NCI-H2227 (cell line): ENCODE measurements around the gene CHPF.

ENCODE experiments used
- DNase-seq: peaks from one replicate; lab custom pipeline; 2025; ENCODE audit not compliant: unreplicated experiment; lab: John Stamatoyannopoulos, UW

CHPF gene

DNA sequence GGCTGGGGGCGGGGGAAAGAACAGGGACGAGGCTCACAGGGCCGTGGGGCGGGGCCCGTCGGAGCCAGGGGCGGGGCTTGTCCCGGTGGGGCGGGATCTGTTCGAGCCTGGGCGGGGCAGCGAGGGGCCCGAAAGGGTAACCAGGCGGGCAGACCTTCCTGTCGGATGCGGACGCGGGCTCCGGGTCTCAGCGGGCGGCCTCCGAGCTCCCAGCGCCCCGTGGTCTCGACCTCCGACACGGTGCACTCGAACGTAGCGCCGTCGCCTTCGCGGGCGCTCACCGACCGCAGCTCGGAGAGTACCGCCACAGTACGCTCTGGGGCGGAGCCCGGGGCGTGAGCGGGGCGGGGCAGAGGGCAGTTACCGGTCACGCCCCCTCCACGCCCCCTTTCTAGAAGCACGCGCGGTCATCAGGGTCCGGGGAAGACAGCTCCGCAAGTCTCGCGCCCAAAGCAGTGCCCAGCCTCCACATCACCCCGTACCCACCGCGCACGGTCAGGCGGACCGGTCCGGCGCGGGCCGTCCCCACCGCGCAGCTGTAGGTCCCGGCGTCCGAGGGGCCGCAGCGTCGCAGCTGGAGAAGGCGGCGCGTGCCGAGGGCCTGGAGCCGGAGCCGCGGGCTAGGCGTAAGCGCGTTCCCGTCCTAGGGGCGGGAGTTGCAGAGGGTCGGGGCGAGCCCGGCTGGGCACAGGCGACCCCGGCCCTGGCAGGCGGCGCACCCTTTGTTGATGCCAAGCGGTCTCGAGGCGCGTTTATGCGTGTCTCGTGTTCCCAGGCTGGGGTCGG is 9.0 kb upstream of the CHPF start:
- DNase-seq: peak; percentile 94

DNA sequence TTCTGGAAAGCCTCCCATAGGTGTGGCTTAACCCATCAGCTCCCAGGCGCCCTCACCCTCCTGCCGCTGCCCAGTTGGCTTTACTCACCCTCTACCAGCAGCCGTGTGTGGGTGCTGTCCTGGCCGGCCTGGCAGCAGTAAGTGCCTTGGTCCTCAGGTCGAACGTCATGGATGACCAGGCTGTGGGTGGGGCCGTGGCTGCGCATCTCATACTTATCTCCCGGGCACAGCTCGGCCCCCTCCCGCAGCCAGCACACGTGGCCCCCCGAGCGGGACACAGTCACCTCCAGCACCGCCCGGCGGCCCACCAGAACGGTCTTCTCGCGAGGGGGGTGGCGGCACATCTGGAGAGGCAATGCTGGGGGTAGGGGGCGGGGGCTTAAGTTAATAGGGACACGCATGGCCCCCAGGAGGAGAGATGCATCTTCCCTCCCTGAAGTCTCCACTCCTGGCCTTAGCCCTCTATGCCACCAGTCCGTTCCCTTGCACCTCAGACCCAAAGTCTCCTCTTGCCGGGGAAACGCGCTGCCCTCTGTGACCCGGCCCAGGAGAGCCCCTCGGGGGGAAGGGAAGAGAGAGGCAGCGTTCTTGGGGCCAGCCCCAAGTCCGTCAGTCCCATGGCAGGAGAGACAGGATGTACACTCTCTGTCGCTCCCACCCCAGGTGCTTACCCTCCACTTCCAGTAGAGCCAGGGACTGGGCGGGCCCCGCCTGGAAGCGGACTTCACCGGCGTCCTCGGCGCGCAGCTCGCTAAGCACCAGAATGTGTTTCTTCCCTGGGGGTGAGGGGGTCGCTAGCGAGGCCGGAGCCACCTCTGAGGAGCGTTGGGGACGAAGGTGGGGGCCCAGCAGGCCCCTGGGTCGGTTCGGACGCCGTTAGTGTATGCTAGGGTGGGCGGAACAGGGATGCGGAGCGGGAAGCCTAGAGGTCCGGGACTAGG is 8.1 kb upstream of the CHPF start:
- DNase-seq: peak; percentile 78

- no peak for DNase-seq
Observed at GRCh38 chr2:219549619-219550018, 6.0 kb upstream of the CHPF start.

DNA sequence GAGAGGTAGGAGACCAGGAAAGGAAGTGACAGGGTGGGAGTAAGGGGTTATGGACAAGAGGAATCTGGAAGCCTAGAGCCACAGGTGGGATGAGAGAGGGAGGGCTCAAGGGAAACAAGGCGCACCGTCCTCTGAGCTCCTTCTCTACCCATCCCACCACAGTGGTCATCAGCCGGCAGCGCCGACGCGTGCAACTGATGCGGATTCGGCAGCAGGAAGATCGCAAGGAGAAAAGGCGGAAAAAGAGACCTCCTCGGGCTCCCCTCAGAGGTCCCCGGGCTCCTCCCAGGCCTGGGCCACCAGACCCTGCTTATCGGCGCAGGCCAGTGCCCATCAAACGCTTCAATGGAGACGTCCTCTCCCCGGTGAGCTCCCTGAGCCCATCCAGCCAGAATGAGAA is 5.4 kb upstream of the CHPF start:
- no peak for DNase-seq

DNA sequence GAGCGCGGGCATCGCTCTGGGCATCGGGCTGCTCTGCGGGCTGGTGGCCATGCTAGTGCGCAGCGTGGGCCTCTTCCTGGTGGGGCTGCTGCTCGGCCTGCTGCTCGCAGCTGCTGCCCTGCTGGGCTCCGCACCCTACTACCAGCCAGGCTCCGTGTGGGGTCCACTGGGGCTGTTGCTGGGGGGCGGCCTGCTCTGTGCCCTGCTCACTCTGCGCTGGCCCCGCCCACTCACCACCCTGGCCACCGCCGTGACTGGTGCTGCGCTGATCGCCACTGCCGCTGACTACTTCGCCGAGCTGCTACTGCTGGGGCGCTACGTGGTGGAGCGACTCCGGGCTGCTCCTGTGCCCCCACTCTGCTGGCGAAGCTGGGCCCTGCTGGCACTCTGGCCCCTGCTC is 4.0 kb upstream of the CHPF start:
- DNase-seq: no peak

GRCh38 chr2:219545943-219546352 is 2.3 kb upstream of the CHPF start:
- DNase-seq: no peak

GRCh38 chr2:219545295-219545942 is 1.8 kb upstream of the CHPF start:
- no peak for DNase-seq

DNA sequence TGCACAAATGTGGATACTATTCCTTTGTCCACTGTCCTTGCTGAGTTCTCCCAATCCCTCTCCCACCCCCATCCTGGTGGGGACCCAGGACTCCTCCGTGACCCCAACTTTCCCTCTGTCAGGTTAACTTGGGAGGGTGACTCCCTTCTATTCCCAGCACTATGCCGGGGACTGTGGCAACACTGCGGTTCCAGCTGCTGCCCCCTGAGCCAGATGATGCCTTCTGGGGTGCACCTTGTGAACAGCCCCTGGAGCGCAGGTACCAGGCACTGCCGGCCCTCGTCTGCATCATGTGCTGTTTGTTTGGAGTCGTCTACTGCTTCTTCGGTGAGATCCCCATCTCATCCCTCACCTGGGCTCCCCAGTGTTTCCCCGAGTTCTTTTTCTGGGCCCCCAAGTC is 958 bp upstream of the CHPF start:
- DNase-seq: no peak

GRCh38 chr2:219542931-219543595 is 546 bp downstream of the CHPF start:
- no peak for DNase-seq

GRCh38 chr2:219541611-219542180 is 1.9 kb downstream of the CHPF start:
- peak; percentile 90 for DNase-seq

DNA sequence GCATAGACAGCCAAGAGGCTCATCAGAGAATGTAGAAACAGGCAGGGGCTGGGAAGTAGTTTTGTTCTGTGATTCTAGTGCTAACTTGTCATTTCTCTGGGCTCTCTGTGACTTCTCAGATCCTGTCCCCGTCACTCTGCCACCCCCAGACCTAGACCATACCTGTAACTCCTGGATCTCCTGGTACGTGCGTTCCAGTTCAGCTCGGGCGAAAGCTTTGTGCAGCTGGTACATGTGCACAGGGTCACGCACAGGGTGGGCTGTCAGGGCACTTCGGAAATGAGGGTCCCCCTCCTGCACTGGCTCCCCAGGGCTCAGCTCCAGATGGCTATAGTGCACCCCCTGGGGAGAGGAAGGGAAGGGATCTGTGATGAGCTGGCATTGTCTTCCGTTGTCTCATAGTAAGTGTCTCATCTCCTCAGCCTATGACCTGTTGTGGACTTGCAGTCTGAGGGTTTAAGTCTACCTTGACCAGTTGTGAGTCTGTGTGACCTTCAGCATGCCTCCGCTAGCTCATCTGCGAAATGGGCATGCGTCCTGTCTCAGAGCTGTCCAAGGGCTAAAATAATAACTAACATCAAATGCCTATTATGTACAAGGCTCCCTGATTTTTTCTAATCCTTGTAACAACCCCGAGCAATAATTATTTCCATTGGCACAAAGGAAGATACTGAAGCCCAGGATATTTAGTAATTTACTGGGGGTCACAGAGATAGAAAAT is 2.7 kb downstream of the CHPF start:
- no peak for DNase-seq

GRCh38 chr2:219539926-219540678 is 3.5 kb downstream of the CHPF start:
- DNase-seq: no peak

- no peak for DNase-seq
Observed at GRCh38 chr2:219538956-219539788, 4.4 kb downstream of the CHPF start.

DNA sequence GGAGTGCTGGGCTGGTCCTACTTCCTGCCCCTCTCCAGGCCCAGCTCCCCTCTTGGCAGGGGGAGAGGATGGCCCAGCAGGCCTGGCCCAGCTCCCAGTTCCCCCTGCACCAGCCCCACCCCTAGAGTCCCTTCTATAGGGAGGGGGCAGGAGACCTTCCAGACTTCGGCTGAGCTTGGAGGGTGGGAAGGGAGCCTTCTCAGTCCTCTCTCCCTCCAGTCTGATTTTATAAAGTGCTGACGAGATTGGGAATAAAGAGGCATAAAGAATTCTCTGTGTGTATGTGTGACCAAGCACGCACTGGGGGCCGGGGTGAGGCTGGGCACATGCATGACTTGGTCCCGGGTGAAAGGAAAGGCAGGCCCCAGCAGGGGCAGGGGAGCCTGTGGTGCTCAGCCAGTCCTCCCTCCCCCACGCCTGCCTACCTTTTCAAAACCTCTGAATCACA is 5.1 kb downstream of the CHPF start:
- no peak for DNase-seq

- DNase-seq: no peak
Observed at GRCh38 chr2:219537657-219538488, 5.7 kb downstream of the CHPF start.

GRCh38 chr2:219536967-219537366 is 6.6 kb downstream of the CHPF start:
- DNase-seq: no peak

- no peak for DNase-seq
Observed at GRCh38 chr2:219536425-219536824, 7.2 kb downstream of the CHPF start.
